ENCODE results near the gene RGS7.
"Not testable (repeated sequence)": the region's sequence is repeated elsewhere in the genome, so short reads cannot be mapped to it uniquely, and the experiment has no call there.

The RGS7 gene

DNA sequence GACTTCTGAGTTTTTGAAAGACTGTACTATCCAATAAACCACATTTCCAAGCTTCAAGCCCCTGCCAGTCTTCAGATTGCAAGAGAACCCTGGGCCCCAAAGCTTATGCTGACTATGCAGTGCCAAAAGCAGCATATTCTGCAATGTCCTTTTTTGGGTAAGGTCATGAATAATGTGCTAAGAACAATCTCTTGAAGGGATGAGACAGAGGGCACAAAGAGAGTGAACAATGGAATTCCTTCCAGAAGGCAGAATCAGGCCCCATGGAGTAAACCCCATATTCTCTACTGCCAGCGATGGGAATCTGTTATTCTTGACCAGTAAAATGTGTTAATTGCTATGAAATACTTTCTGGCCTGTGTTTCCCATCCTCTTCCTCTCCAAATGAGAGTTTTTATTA lies 190.4 kb downstream of the RGS7 start:
- H3K4me2 ChIP-seq (ENCODE audit: insufficient read depth, low read length, poor library complexity, severe bottlenecking) = no peak overlapping the region
- DNase-seq (ENCODE audit: low spot score) = no peak
- H2AFZ ChIP-seq (ENCODE audit: low read length) = no peak overlapping the region
- no peak overlapping the region for H3K4me3 ChIP-seq (ENCODE audit: low read length in 2 of 2)
- no peak overlapping the region for H3K23ac ChIP-seq (ENCODE audit: low read depth, low read length, poor library complexity)
- WGBS, 2 donors (ENCODE audit: extremely low coverage in 2 of 2, insufficient read length in 2 of 2, insufficient replicate concordance in 1 of 2) = no CpG with 5 or more reads among the region's 1 CpG
- no peak overlapping the region for H3K18ac ChIP-seq (ENCODE audit: low read length)
- H4K8ac ChIP-seq (ENCODE audit: low read depth, low read length) = no peak overlapping the region
- no peak overlapping the region for H3K4ac ChIP-seq (ENCODE audit: low read length)
- no peak overlapping the region for H3K9ac ChIP-seq (ENCODE audit: low read depth, low read length, poor library complexity)
- no peaks in the 10 kb centered on the region for H3K36me3 ChIP-seq (replicated peaks in 1 of 2; ENCODE audit: control insufficient read depth in 2 of 2, insufficient read depth in 2 of 2, low read length in 2 of 2)
- no peak overlapping the region for H2BK15ac ChIP-seq (ENCODE audit: low read length)
- H2BK5ac ChIP-seq (ENCODE audit: low read length) = no peak overlapping the region
- no peaks in the 10 kb centered on the region for H3K27me3 ChIP-seq (ENCODE audit: control insufficient read depth in 3 of 3, insufficient read depth in 3 of 3, low read depth in 1 of 3, low read length in 3 of 3)
- H3K79me1 ChIP-seq (ENCODE audit: low read depth, low read length) = no peaks in the 10 kb centered on the region
- no peak overlapping the region for H3K14ac ChIP-seq (ENCODE audit: low read length)
- H3K4me1 ChIP-seq (ENCODE audit: control insufficient read depth in 2 of 2, insufficient read depth in 1 of 2, low read depth in 1 of 2, low read length in 2 of 2) = no peaks in the 10 kb centered on the region
- H2BK12ac ChIP-seq (ENCODE audit: low read length) = no peak overlapping the region
- no peak overlapping the region for H2AK5ac ChIP-seq (ENCODE audit: low read depth, low read length)
- H4K91ac ChIP-seq (ENCODE audit: low read depth, low read length, poor library complexity) = no peak overlapping the region
- no peak overlapping the region for H3K27ac ChIP-seq (replicated peaks; ENCODE audit: low read length)
- no peak overlapping the region for H2BK120ac ChIP-seq (ENCODE audit: low read depth, low read length)
- no peaks in the 10 kb centered on the region for H3K9me3 ChIP-seq (replicated peaks in 1 of 2; ENCODE audit: control insufficient read depth in 2 of 2, insufficient read depth in 1 of 2, low read depth in 1 of 2, low read length in 2 of 2)

DNA sequence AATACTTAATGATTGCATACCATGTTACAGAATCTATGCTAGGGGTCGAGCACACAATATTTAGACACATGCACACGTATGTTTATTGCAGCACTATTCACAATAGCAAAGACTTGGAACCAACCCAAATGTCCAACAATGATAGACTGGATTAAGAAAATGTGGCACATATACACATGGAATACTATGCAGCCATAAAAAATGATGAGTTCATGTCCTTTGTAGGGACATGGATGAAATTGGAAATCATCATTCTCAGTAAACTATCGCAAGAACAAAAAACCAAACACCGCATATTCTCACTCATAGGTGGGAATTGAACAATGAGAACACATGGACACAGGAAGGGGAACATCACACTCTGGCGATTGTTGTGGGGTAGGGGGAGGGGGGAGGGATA lies 191.7 kb downstream of the RGS7 start:
- H2AFZ ChIP-seq (ENCODE audit: low read length); H2BK15ac ChIP-seq (ENCODE audit: low read length); H3K79me1 ChIP-seq (ENCODE audit: low read depth, low read length); H3K4me3 ChIP-seq (ENCODE audit: low read length in 2 of 2); H2BK12ac ChIP-seq (ENCODE audit: low read length); H3K9me3 ChIP-seq (replicated peaks in 1 of 2; ENCODE audit: control insufficient read depth in 2 of 2, insufficient read depth in 1 of 2, low read depth in 1 of 2, low read length in 2 of 2); H4K8ac ChIP-seq (ENCODE audit: low read depth, low read length); H3K27me3 ChIP-seq (ENCODE audit: control insufficient read depth in 3 of 3, insufficient read depth in 3 of 3, low read depth in 1 of 3, low read length in 3 of 3); DNase-seq (ENCODE audit: low spot score); H2BK5ac ChIP-seq (ENCODE audit: low read length); H3K23ac ChIP-seq (ENCODE audit: low read depth, low read length, poor library complexity); H2AK5ac ChIP-seq (ENCODE audit: low read depth, low read length); H2BK120ac ChIP-seq (ENCODE audit: low read depth, low read length); H3K4ac ChIP-seq (ENCODE audit: low read length); H3K18ac ChIP-seq (ENCODE audit: low read length); H3K27ac ChIP-seq (replicated peaks; ENCODE audit: low read length); H4K91ac ChIP-seq (ENCODE audit: low read depth, low read length, poor library complexity); H3K14ac ChIP-seq (ENCODE audit: low read length); H3K4me2 ChIP-seq (ENCODE audit: insufficient read depth, low read length, poor library complexity, severe bottlenecking); H3K36me3 ChIP-seq (replicated peaks in 1 of 2; ENCODE audit: control insufficient read depth in 2 of 2, insufficient read depth in 2 of 2, low read length in 2 of 2); H3K9ac ChIP-seq (ENCODE audit: low read depth, low read length, poor library complexity); H3K4me1 ChIP-seq (ENCODE audit: control insufficient read depth in 2 of 2, insufficient read depth in 1 of 2, low read depth in 1 of 2, low read length in 2 of 2): not testable (repeated sequence)
- no CpG with 5 or more reads among the region's 5 CpGs for WGBS, 2 donors (ENCODE audit: extremely low coverage in 2 of 2, insufficient read length in 2 of 2, insufficient replicate concordance in 1 of 2)

DNA sequence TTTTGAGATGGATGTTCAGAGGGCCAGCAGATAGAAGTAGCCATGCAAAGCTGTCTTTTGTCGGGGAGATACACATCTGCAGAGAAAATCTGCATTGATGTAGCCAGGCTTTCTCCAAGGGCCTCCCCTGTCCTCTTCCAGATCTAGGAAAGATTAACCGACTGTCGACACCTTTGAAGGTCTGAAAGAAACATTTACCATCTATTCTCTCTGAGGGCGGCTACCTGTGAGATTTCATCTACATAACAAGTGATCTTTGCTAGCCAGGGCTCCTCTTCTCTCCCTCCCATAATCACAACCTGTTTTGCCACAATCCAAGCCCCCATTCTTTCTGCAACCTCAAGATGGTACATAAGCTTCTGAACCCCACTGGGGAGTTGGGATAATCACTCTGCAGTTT lies 193.6 kb downstream of the RGS7 start:
- Histone ChIP-seq H2BK12ac (ENCODE audit: low read length) (no peak overlapping the region), H2BK120ac (ENCODE audit: low read depth, low read length) (no peak overlapping the region), H3K79me1 (ENCODE audit: low read depth, low read length) (no peaks in the 10 kb centered on the region), H3K18ac (ENCODE audit: low read length) (no peak overlapping the region), H3K14ac (ENCODE audit: low read length) (no peak overlapping the region), H2BK15ac (ENCODE audit: low read length) (no peak overlapping the region), H4K91ac (ENCODE audit: low read depth, low read length, poor library complexity) (no peak overlapping the region), H2AK5ac (ENCODE audit: low read depth, low read length) (no peak overlapping the region), H2AFZ (ENCODE audit: low read length) (no peak overlapping the region), H3K4me2 (ENCODE audit: insufficient read depth, low read length, poor library complexity, severe bottlenecking) (no peak overlapping the region), H2BK5ac (ENCODE audit: low read length) (no peak overlapping the region), H3K4ac (ENCODE audit: low read length) (no peak overlapping the region), H3K9ac (ENCODE audit: low read depth, low read length, poor library complexity) (no peak overlapping the region), H3K27me3 (ENCODE audit: control insufficient read depth in 3 of 3, insufficient read depth in 3 of 3, low read depth in 1 of 3, low read length in 3 of 3) (no peaks in the 10 kb centered on the region), H3K4me1 (ENCODE audit: control insufficient read depth in 2 of 2, insufficient read depth in 1 of 2, low read depth in 1 of 2, low read length in 2 of 2) (no peaks in the 10 kb centered on the region), H3K4me3 (ENCODE audit: low read length in 2 of 2) (no peak overlapping the region), H3K23ac (ENCODE audit: low read depth, low read length, poor library complexity) (no peak overlapping the region), H3K27ac (replicated peaks; ENCODE audit: low read length) (no peak overlapping the region), H4K8ac (ENCODE audit: low read depth, low read length) (no peak overlapping the region), H3K36me3 (replicated peaks in 1 of 2; ENCODE audit: control insufficient read depth in 2 of 2, insufficient read depth in 2 of 2, low read length in 2 of 2) (no peaks in the 10 kb centered on the region), H3K9me3 (replicated peaks in 1 of 2; ENCODE audit: control insufficient read depth in 2 of 2, insufficient read depth in 1 of 2, low read depth in 1 of 2, low read length in 2 of 2) (no peaks in the 10 kb centered on the region)
- no CpG with 5 or more reads among the region's 4 CpGs for WGBS, 2 donors (ENCODE audit: extremely low coverage in 2 of 2, insufficient read length in 2 of 2, insufficient replicate concordance in 1 of 2)
- DNase-seq (ENCODE audit: low spot score) = no peak

DNA sequence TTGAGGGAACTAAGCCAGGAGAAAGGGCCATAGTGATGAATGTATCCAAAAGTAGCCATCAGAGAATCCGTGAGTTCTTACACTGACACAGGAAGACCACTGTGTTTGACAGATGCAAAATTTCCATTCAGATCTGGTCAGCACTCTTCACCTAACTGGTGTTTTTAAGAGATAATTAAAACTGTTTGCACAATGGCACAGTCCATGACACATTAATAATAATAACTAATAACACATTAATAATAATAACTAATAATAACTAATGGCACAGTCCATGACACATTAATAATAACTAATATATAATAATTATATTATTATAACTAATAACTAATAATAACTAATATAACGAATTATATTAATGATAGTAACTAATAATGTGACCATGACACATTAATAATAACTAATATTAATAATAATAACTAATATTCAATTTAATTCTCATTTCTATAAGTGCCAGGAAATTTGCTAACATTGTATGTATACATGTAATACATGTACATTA lies 195.8 kb downstream of the RGS7 start:
- no peak overlapping the region for H3K4ac ChIP-seq (ENCODE audit: low read length)
- no peaks in the 10 kb centered on the region for H3K9me3 ChIP-seq (replicated peaks in 1 of 2; ENCODE audit: control insufficient read depth in 2 of 2, insufficient read depth in 1 of 2, low read depth in 1 of 2, low read length in 2 of 2)
- H3K27ac ChIP-seq (replicated peaks; ENCODE audit: low read length) = no peak overlapping the region
- no peak overlapping the region for H3K18ac ChIP-seq (ENCODE audit: low read length)
- no peak overlapping the region for H4K8ac ChIP-seq (ENCODE audit: low read depth, low read length)
- no peak for DNase-seq (ENCODE audit: low spot score)
- H2BK12ac ChIP-seq (ENCODE audit: low read length) = no peak overlapping the region
- H4K91ac ChIP-seq (ENCODE audit: low read depth, low read length, poor library complexity) = no peak overlapping the region
- H3K27me3 ChIP-seq (ENCODE audit: control insufficient read depth in 3 of 3, insufficient read depth in 3 of 3, low read depth in 1 of 3, low read length in 3 of 3) = no peaks in the 10 kb centered on the region
- no peak overlapping the region for H2AFZ ChIP-seq (ENCODE audit: low read length)
- no peak overlapping the region for H2BK15ac ChIP-seq (ENCODE audit: low read length)
- no peak overlapping the region for H3K9ac ChIP-seq (ENCODE audit: low read depth, low read length, poor library complexity)
- H3K4me1 ChIP-seq (ENCODE audit: control insufficient read depth in 2 of 2, insufficient read depth in 1 of 2, low read depth in 1 of 2, low read length in 2 of 2) = no peaks in the 10 kb centered on the region
- H2BK120ac ChIP-seq (ENCODE audit: low read depth, low read length) = no peak overlapping the region
- H3K36me3 ChIP-seq (replicated peaks in 1 of 2; ENCODE audit: control insufficient read depth in 2 of 2, insufficient read depth in 2 of 2, low read length in 2 of 2) = no peaks in the 10 kb centered on the region
- WGBS, 2 donors (ENCODE audit: extremely low coverage in 2 of 2, insufficient read length in 2 of 2, insufficient replicate concordance in 1 of 2) = no CpG with 5 or more reads among the region's 2 CpGs
- H3K79me1 ChIP-seq (ENCODE audit: low read depth, low read length) = no peaks in the 10 kb centered on the region
- H2BK5ac ChIP-seq (ENCODE audit: low read length) = no peak overlapping the region
- no peak overlapping the region for H3K23ac ChIP-seq (ENCODE audit: low read depth, low read length, poor library complexity)
- no peak overlapping the region for H3K4me3 ChIP-seq (ENCODE audit: low read length in 2 of 2)
- no peak overlapping the region for H2AK5ac ChIP-seq (ENCODE audit: low read depth, low read length)
- no peak overlapping the region for H3K4me2 ChIP-seq (ENCODE audit: insufficient read depth, low read length, poor library complexity, severe bottlenecking)
- H3K14ac ChIP-seq (ENCODE audit: low read length) = no peak overlapping the region
